AG09319 (cell line): ENCODE results near the gene CDC14B.
"Not testable (repeated sequence)": the region's sequence is repeated elsewhere in the genome, so short reads cannot be mapped to it uniquely, and the experiment has no call there.

ENCODE experiments used
- DNase-seq: peaks from one replicate; pipeline ENCODE4 v3.0.0-alpha.2; 2010; ENCODE audit warnings: low read depth; ENCODE audit errors: extremely low read depth
- CTCF ChIP-seq: IDR thresholded peaks from 2 replicates; pipeline ENCODE4 v1.5.1; 2011; ENCODE audit warnings: low read depth, mild to moderate bottlenecking, inconsistent platforms, low read length, moderate library complexity

Gene CDC14B

GRCh38 chr9:96605328-96605727 lies 14.3 kb downstream of the CDC14B start:
- no peak for TF ChIP-seq CTCF
- DNase-seq, result no peak

GRCh38 chr9:96604004-96604319 lies 15.7 kb downstream of the CDC14B start:
- no peak for DNase-seq
- no peak for TF ChIP-seq CTCF

- no peak for TF ChIP-seq CTCF
Observed at GRCh38 chr9:96603305-96604003, 16.2 kb downstream of the CDC14B start.

DNA sequence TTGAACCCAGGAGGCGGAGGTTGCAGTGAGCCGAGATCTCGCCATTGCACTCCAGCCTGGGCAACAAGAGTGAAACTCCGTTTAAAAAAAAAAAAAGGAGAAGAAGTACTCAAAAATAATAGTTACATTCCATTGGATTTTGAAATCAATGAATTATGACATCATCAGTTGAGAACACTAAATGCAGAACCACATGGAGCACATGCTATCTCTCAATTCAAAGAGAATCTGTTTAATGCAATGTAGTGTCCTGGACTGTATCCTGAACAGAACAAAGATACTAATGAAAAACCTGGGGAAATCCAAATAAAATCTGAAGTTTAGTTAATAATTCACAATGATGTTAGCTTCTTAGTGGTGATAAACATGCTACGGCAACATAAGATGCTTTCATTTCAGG lies 20.3 kb downstream of the CDC14B start:
- no peak for DNase-seq
- no peak for TF ChIP-seq CTCF

More at GRCh38 chr9:96603305-96604003, 16.2 kb downstream of the CDC14B start:
- no peak for DNase-seq

- no peak for DNase-seq
- TF ChIP-seq CTCF, result no peak
Observed at GRCh38 chr9:96596601-96597111, 23.0 kb downstream of the CDC14B start.

DNA sequence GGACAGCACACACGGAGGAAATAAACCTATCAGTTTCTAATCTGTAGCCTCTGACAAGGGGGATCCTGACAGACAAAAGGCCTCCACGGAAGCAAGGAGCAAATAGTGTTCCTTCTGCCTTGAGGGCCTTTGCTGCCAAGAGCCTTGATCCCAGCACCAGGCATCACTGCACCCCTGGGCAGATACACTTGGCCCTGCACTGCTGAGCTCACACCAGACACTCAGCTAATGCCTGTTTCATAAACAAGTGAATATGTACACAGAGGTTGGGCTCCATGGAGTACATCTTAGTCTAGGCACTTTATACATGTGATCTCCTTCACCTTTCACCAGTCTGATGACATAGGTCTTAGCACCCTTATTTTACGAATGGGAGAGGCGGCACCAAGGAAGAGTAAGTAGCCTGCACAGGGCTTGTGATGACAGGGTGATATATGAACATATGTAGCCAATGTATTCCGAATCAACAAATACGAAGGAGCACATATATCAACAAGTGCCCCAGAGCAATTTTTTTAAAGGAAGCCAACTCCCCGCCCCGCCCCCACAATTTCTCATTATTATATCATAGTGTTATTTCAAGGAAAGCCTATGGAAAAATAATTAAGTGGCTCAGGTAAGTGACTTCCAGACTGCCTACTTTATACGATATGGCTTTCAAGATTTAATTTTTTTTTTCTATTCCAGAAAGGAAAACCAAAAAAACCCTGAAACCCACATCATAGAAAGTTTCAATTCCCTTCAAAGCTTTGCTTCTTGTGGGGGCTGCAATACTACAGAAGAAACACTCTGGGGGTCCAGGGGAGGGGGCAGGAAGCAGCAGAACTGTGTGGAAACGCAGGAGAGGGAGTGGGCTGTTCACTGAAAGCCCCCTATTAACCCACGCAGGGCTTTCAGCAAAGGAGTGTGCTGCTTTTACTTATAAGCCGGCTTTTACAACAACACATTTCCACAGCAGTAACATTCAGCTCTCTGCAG lies 32.0 kb downstream of the CDC14B start:
- no peak for DNase-seq
- TF ChIP-seq CTCF, result no peak

DNA sequence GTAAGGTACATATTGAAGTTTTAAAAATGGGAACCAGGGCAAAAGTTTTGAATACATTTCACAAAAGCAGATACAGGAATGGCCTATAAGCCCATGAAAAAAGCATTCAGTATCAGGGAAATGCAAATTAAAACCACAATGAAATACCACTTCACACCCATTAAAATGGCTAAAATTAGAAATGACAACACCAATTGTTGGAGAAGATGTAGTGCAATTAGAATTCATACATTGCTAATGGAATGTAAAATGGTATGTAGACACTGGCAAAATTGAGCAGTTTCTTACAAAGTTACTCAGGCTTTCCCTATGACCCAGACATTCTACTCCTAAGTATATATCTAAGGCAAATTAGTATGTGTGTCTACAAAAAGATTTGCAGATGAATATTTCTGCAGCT lies 34.2 kb downstream of the CDC14B start:
- DNase-seq, result no peak
- TF ChIP-seq CTCF, result no peak

DNA sequence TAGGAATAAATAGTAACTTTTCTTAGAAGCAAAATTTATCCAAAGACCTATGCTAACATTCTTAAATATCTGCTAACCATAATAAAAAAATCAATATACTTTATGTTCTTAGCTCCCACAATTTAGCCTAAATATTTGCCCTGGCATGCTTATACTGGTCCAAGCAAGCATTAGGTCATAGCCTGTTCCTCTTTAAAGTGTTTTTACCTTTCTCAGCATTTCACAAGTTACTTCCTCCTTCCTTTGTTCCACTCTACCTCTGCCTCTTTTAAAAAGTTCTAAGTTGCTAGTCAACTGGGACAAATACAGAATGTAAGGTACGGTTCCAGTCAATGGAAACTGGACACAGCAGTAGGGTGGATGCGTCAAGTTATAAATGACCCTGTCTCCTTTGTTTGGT lies 37.4 kb downstream of the CDC14B start:
- not testable (repeated sequence) for DNase-seq
